Neural cell (in vitro differentiated cells): Measurements from ENCODE around the gene FOXN1. TPM values are rescaled to one million over a fixed set of nuclear protein-coding genes. Genes with fewer than 3 reads are reported as not detected.

Experiments used
- H2AFZ ChIP-seq: fragments of 200-600, 300-800 bp; sonication (generic), shearing (Covaris generic); 2 replicates; pipeline ENCODE4 v1.6.0; 2014; ENCODE audit warnings: low read depth, mild to moderate bottlenecking, antibody characterized with exemption, low read length, moderate library complexity
- H3F3A ChIP-seq: fragments of 200-600 bp; shearing (Covaris generic); 2 replicates; pipeline ENCODE4 v1.6.1; 2016; ENCODE audit warnings: mild to moderate bottlenecking, moderate library complexity, mixed read lengths, antibody characterized with exemption, low read length; ENCODE audit not compliant: insufficient read depth, poor library complexity, severe bottlenecking
- H3K27ac ChIP-seq: fragments of 200-600, 300-800 bp; sonication (generic), shearing (Covaris generic); 2 replicates; pipeline ENCODE4 v1.5.1; 2014; ENCODE audit warnings: mild to moderate bottlenecking, low read length, moderate library complexity
- H3K27me3 ChIP-seq: fragments of 300-800, 200-600 bp; sonication (generic), shearing (Covaris generic); 2 replicates; pipeline ENCODE4 v1.6.0; 2014; ENCODE audit warnings: mild to moderate bottlenecking, low read depth, low read length, moderate library complexity; ENCODE audit not compliant: insufficient read depth
- H3K36me3 ChIP-seq: fragments of 300-800, 200-600 bp; sonication (generic), shearing (Covaris generic); 2 replicates; pipeline ENCODE4 v1.5.1; 2014; ENCODE audit warnings: mild to moderate bottlenecking, antibody characterized with exemption, low read length, moderate library complexity; ENCODE audit not compliant: insufficient read depth
- H3K4me2 ChIP-seq: fragments of 300-800, 200-600 bp; sonication (generic), shearing (Covaris generic); 2 replicates; pipeline ENCODE4 v1.6.0; 2014; ENCODE audit warnings: mild to moderate bottlenecking, low read length
- H3K4me3 ChIP-seq: fragments of 300-800, 200-600 bp; sonication (generic), shearing (Covaris generic); 2 replicates; pipeline ENCODE4 v1.5.1; 2014; ENCODE audit warnings: mild to moderate bottlenecking, low read length, moderate library complexity
- H3K79me2 ChIP-seq: fragments of 200-600 bp; shearing (Covaris generic); replicated peaks from 2 replicates; pipeline ENCODE4 v1.6.0; 2014; ENCODE audit warnings: mild to moderate bottlenecking, low read length, moderate library complexity; ENCODE audit not compliant: insufficient read depth
- H3K9ac ChIP-seq: fragments of 300-800, 200-600 bp; sonication (generic), shearing (Covaris generic); 2 replicates; pipeline ENCODE4 v1.6.1; 2016; ENCODE audit warnings: mild to moderate bottlenecking, low read length, mixed read lengths
- H3K9me2 ChIP-seq: fragments of 200-600 bp; shearing (Covaris generic); 2 replicates; pipeline ENCODE4 v1.6.1; 2016; ENCODE audit warnings: mild to moderate bottlenecking, low read length, mixed read lengths; ENCODE audit not compliant: insufficient read depth
- H3K9me3 ChIP-seq: fragments of 200-600, 300-800 bp; sonication (generic), shearing (Covaris generic); 2 replicates; pipeline ENCODE4 v1.6.1; 2016; ENCODE audit warnings: mild to moderate bottlenecking, mixed run types, low read length, moderate library complexity, mixed read lengths
- H4K20me1 ChIP-seq: fragments of 200-600 bp; shearing (Covaris generic); 2 replicates; pipeline ENCODE4 v1.6.1; 2016; ENCODE audit warnings: mild to moderate bottlenecking, mixed run types; ENCODE audit not compliant: insufficient read depth
- CTCF ChIP-seq: fragments of 450-650 bp; IDR thresholded peaks from 2 replicates; pipeline ENCODE4 v1.5.1; 2014; ENCODE audit warnings: antibody characterized with exemption, mild to moderate bottlenecking, moderate library complexity; ENCODE audit not compliant: poor library complexity, severe bottlenecking
- EP300 ChIP-seq: fragments of 450-650 bp; conservative IDR thresholded peaks from 2 replicates; pipeline ENCODE4 v1.6.1; 2014; ENCODE audit warnings: antibody characterized with exemption, mild to moderate bottlenecking, moderate library complexity; ENCODE audit not compliant: poor library complexity, severe bottlenecking
- EZH2 ChIP-seq: fragments of 200-600, 300-800 bp; shearing (Covaris generic), sonication (generic); IDR thresholded peaks from 2 replicates; pipeline ENCODE4 v1.6.1; 2014; ENCODE audit warnings: antibody characterized with exemption, low read length, borderline replicate concordance, mild to moderate bottlenecking; ENCODE audit not compliant: insufficient read depth, poor library complexity, severe bottlenecking
- MXI1 ChIP-seq: fragments of 450-650 bp; conservative IDR thresholded peaks from 2 replicates; pipeline ENCODE4 v1.6.1; 2014; ENCODE audit warnings: antibody characterized with exemption, mild to moderate bottlenecking; ENCODE audit not compliant: poor library complexity, severe bottlenecking
- POLR2AphosphoS5 ChIP-seq: IDR thresholded peaks from 2 replicates; pipeline ENCODE4 v1.6.1; 2012
- RAD21 ChIP-seq: fragments of 450-650 bp; conservative IDR thresholded peaks from 2 replicates; pipeline ENCODE4 v1.6.1; 2014; ENCODE audit warnings: antibody characterized with exemption, mild to moderate bottlenecking, moderate library complexity
- REST ChIP-seq: IDR thresholded peaks from 2 replicates; pipeline ENCODE4 v1.6.1; 2012; ENCODE audit warnings: borderline replicate concordance
- SMC3 ChIP-seq: fragments of 450-650 bp; conservative IDR thresholded peaks from 2 replicates; pipeline ENCODE4 v1.6.1; 2014; ENCODE audit warnings: antibody characterized with exemption, mild to moderate bottlenecking, moderate library complexity; ENCODE audit not compliant: poor library complexity
- TAF1 ChIP-seq: IDR thresholded peaks from 2 replicates; pipeline ENCODE4 v1.6.1; 2012; ENCODE audit warnings: low read depth
- polyA plus RNA-seq: library from polyadenylated mRNA; depleted of rRNA; stranded (reverse); fragments of >200 nt; gene quantifications from 2 replicates; pipeline ENCODE4 v1.2.3, GENCODE V29; 2014

The FOXN1 gene
- polyA plus RNA-seq, 1 donor from 2014 or later, result not detected

GRCh38 chr17:28548417-28549130 is 42.4 kb downstream of the FOXN1 start (continued):
- TF ChIP-seq TAF1 (no peak), EZH2 (no peak)

GRCh38 chr17:28549236-28550132 is 43.3 kb downstream of the FOXN1 start:
- H2AFZ ChIP-seq, result no peak overlapping the region
- H3K4me2 ChIP-seq, result no peak overlapping the region
- no peaks in the 10 kb centered on the region for H3K27me3 ChIP-seq
- H3K9me2 ChIP-seq, result no peaks in the 10 kb centered on the region
- no peaks in the 10 kb centered on the region for H3K36me3 ChIP-seq
- H3K27ac ChIP-seq, result no peak overlapping the region
- no peaks in the 10 kb centered on the region for H4K20me1 ChIP-seq
- TF ChIP-seq EZH2, result no peak
- TF ChIP-seq SMC3, result no peak
- no peak for TF ChIP-seq EP300
- TF ChIP-seq REST, result no peak
- no peak for TF ChIP-seq CTCF
- TF ChIP-seq TAF1, result no peak
- TF ChIP-seq MXI1, result no peak
- no peak for TF ChIP-seq RAD21
- no peak for TF ChIP-seq POLR2AphosphoS5
- no peaks in the 10 kb centered on the region for H3K9me3 ChIP-seq
- no peak overlapping the region for H3K9ac ChIP-seq
- no peaks in the 10 kb centered on the region for H3F3A ChIP-seq
- no peak overlapping the region for H3K4me3 ChIP-seq
- H3K79me2 ChIP-seq, result peaks cover 8% of the 10 kb centered on the region

- H3K9me2 ChIP-seq, result no peaks in the 10 kb centered on the region
- H3K9me3 ChIP-seq, result no peaks in the 10 kb centered on the region
- peak overlapping the region; percentile 90 for H3K9ac ChIP-seq
- H3K27ac ChIP-seq, result no peak overlapping the region
- no peak overlapping the region for H2AFZ ChIP-seq
- H4K20me1 ChIP-seq, result no peaks in the 10 kb centered on the region
- H3K4me2 ChIP-seq, result peak overlapping the region; percentile 74
- H3K36me3 ChIP-seq, result no peaks in the 10 kb centered on the region
- H3K4me3 ChIP-seq, result peak overlapping the region; percentile 96
- no peaks in the 10 kb centered on the region for H3K27me3 ChIP-seq
- H3F3A ChIP-seq, result no peaks in the 10 kb centered on the region
- H3K79me2 ChIP-seq, result peaks cover 8% of the 10 kb centered on the region
- no peak for TF ChIP-seq RAD21
- TF ChIP-seq TAF1, result no peak
- no peak for TF ChIP-seq POLR2AphosphoS5
- TF ChIP-seq REST, result no peak
- no peak for TF ChIP-seq SMC3
- TF ChIP-seq EP300, result no peak
- no peak for TF ChIP-seq EZH2
- TF ChIP-seq CTCF, result no peak
- no peak for TF ChIP-seq MXI1
Observed at GRCh38 chr17:28550858-28551257, 44.7 kb downstream of the FOXN1 start.
